ENCODE data around the gene SERPINA12.
"Not testable (repeated sequence)": the region's sequence is repeated elsewhere in the genome, so short reads cannot be mapped to it uniquely, and the experiment has no call there.

- not testable (repeated sequence) for TF ChIP-seq CTCF (IDR thresholded peaks at IDR 0.05; ENCODE audit: insufficient read depth, low read depth, low read length); EZH2 (IDR thresholded peaks at IDR 0.05; ENCODE audit: insufficient read depth, low read length)
Observed at GRCh38 chr14:94482132-94483070, 26.9 kb downstream of the SERPINA12 start.
